Heart right ventricle (tissue), 16 donors: Measurements from ENCODE around the gene TRIM31. TPM values are rescaled to one million over a fixed set of nuclear protein-coding genes. Genes with fewer than 3 reads are reported as not detected.

Source experiments
- ATAC-seq, 8 donors: fragments of 200-7000 bp; cut with Tn5 transposase; one replicate each; pipeline ENCODE4 v1.9.1; 2020; ENCODE audit warnings: mild to moderate bottlenecking in 8 of 8, moderate library complexity in 8 of 8, moderate number of reproducible peaks in 1 of 8
- DNase-seq, 2 donors: peaks; one replicate each; pipeline ENCODE4 v3.0.0-alpha.2; 2020
- H3K27ac ChIP-seq, 10 donors: fragments of 200-600 bp; sonication (generic) in 2 of 10; one replicate each; pipeline versions ENCODE4 v1.5.0 to v1.8.0; 2020 to 2022; ENCODE audit warnings: mild to moderate bottlenecking in 3 of 10
- H3K27me3 ChIP-seq, 7 donors: fragments of 200-600 bp; one replicate each; pipeline ENCODE4 v1.8.0; 2021 to 2022; ENCODE audit warnings: mild to moderate bottlenecking in 2 of 7
- H3K36me3 ChIP-seq, 9 donors: fragments of 200-600 bp; sonication (generic) in 1 of 9; one replicate each; pipeline versions ENCODE4 v1.5.0 to v1.8.0; 2020 to 2022; ENCODE audit warnings: mild to moderate bottlenecking in 2 of 9
- H3K4me1 ChIP-seq, 9 donors: fragments of 200-600 bp; sonication (generic) in 1 of 9; one replicate each; pipeline versions ENCODE4 v1.5.0 to v1.8.0; 2020 to 2022; ENCODE audit warnings: mild to moderate bottlenecking in 4 of 9
- H3K4me3 ChIP-seq, 10 donors: fragments of 200-600 bp; sonication (generic) in 2 of 10; one replicate each; pipeline versions ENCODE4 v1.5.0 to v1.8.0; 2020 to 2022; ENCODE audit warnings: mild to moderate bottlenecking in 7 of 10, moderate library complexity in 2 of 10
- H3K9me3 ChIP-seq, 11 donors: fragments of 200-600 bp in 10 of 11; sonication (generic) in 2 of 11; one replicate each; pipeline versions ENCODE4 v1.5.0 to v1.8.0; 2013 to 2022; ENCODE audit warnings: mild to moderate bottlenecking in 2 of 11, control low read depth in 1 of 11, moderate library complexity in 1 of 11
- CTCF ChIP-seq, 9 donors: fragments of 200-600 bp; sonication (generic) in 2 of 9; IDR thresholded peaks; one replicate each; pipeline versions ENCODE4 v1.5.0 to v1.8.0; 2021 to 2022; ENCODE audit warnings: antibody characterized with exemption in 9 of 9, mild to moderate bottlenecking in 5 of 9, moderate library complexity in 1 of 9
- WGBS, 2 donors: extraction: QIAGEN DNeasy Blood & Tissue Kit; methylation state at CpG; one replicate each; pipeline ENCODE4 v1.1.7; 2013; ENCODE audit warnings: inconsistent platforms in 1 of 2; 5-methylcytosine and 5-hydroxymethylcytosine counted together
- intact Hi-C, 10 donors: fragments of 100-400 bp; cut with DNase I; formaldehyde crosslinking; loops; one replicate each; pipeline versions ENCODE4 v1.11.1 to v1.14.2; 2022
- polyA plus RNA-seq, 2 donors: library from polyadenylated mRNA; stranded (reverse); fragments of 200-250 nt; gene quantifications; one replicate each; pipeline ENCODE4 v1.2.3, GENCODE V29; 2013
- total RNA-seq, 10 donors: library from RNA; stranded (reverse); fragmentation: NEBNext Ultra II Directional in 3 of 10; extraction: Animal tissue kit (Norgen Biotek cat#: 25700) in 3 of 10; gene quantifications; one replicate each; pipeline versions ENCODE4 v1.2.1 to v1.2.4, GENCODE V29; 2021 to 2023
- donor health status: Arrhythmogenic right ventricular cardiomyopathy.
- donor health status: ischemic (EF 13 %, LVEDD 7.1; RV severe dilation, severe dysfunction).
- donor health status: healthy with polysubstance abuse.
- donor health status: DM: no; HTN: yes; CAD: no.
- donor health status: DM: no; HTN: no; CAD: no.
- donor health status: ischemic (EF 25% LVEDD 6.9; RV normal size, moderate dysfunction).
- donor health status: ischemic (EF 25% LVEDD 5.7; RV mildly dilated, moderate dysfunction).
- donor health status: healthy.
- donor health status: DM: yes; HTN: yes; CAD: no.
- donor health status: Ischemic cardiomyopathy.
- donor health status: ischemic (EF 35%, LVEDD 5.7; RV mildly dilated, moderate dysfunction).
- donor health status: nonischemic (EF 11% LVEDD 7.7; RV severe dilation, severe dysfunction).
- donor health status: DM: yes; HTN: yes; CAD: no.
- donor health status: PGD.
- donor health status: ischemic (EF 29% LVEDD 5.4; RV normal size, mild dysfunction).
- donor health status: nonischemic (EF 23%, LVEDD 6.1; RV moderate dilation, normal function).

TRIM31 gene
- total and polyA plus RNA-seq, 12 donors = not detected

DNA sequence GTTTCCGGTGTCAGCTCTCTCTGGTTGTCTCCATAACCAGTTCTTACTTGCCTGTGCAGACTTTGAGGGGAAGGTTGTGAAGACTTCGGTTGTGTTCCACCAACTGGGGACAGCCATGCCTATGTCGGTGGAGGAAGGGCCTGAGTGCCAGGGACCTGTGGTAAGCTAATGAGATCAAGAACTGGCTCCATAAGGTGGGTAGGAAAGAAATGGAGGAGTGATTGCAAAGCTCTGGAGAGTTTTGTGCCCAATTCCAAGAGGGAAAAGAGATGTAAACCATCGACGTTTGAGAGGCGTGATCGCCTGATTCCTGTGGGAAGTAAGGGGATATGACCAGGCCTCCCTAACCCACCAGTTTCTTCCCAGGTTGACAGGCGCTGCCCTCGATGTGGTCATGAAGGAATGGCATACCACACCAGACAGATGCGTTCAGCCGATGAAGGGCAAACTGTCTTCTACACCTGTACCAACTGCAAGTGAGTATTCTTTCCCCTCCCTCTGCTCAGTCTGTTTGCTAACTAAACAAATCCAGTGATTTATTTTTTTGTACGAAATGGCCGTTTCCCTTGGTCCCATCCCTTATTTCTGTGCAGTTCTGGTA is 50.9 kb downstream of the TRIM31 start:
- 59 to 62% methylated on average over 13 of the region's 13 CpGs for WGBS, 2 donors
- Histone ChIP-seq H3K9me3 (no peaks in the 10 kb centered on the region), H3K27ac (peak overlapping the region in 9 of 10 donors; percentile 54 to 95 (median 93)), H3K36me3 (peaks cover 0 to 44% (median under 1%) of the 10 kb centered on the region in 9 donors), H3K27me3 (no peaks in the 10 kb centered on the region), H3K4me3 (peak overlapping the region; percentile 66 to 94 (median 82)), H3K4me1 (peaks cover 8 to 49% (median 39%) of the 10 kb centered on the region in 9 donors)
- intact Hi-C loops = loop anchor here in 1 of 10 donors (2.0 kb wide), 1 partner anchor 85 kb away; no protein-coding TSS in a partner anchor
- TF ChIP-seq CTCF (IDR thresholded peaks at IDR 0.05) = no peak
- ATAC-seq (no peak), DNase-seq (no peak)

GRCh38 chr6:30061092-30061857 is 51.6 kb downstream of the TRIM31 start, which contains the start of gene POLR1H:
Gene POLR1H, plus strand, starts transcription at chr6:30061265. Its CDS starts 260 bp downstream, at chr6:30061525.
- ATAC-seq (peak; percentile 97 to 99 (median 99)), DNase-seq (peak; percentile 89 to 95)
- WGBS, 2 donors = 0% methylated on average over 48 of the region's 48 CpGs
- Histone ChIP-seq H3K4me3 (peak within 1 kb of the TSS; percentile 66 to 94 (median 82)), H3K27ac (peak within 1 kb of the TSS; percentile 43 to 95 (median 92)), H3K4me1 (peaks cover 8 to 47% (median 37%) of the 10 kb centered on the region in 9 donors), H3K36me3 (peaks cover 0 to 51% (median 7%) of the 10 kb centered on the region in 9 donors), H3K9me3 (no peaks in the 10 kb centered on the region), H3K27me3 (no peaks in the 10 kb centered on the region)
- peak in 2 of 9 donors; percentile 4 to 29 for TF ChIP-seq CTCF (IDR thresholded peaks at IDR 0.05)
- intact Hi-C loops = loop anchor here in 1 of 10 donors (2.0 kb wide), 1 partner anchor 84 kb away; no protein-coding TSS in a partner anchor

DNA sequence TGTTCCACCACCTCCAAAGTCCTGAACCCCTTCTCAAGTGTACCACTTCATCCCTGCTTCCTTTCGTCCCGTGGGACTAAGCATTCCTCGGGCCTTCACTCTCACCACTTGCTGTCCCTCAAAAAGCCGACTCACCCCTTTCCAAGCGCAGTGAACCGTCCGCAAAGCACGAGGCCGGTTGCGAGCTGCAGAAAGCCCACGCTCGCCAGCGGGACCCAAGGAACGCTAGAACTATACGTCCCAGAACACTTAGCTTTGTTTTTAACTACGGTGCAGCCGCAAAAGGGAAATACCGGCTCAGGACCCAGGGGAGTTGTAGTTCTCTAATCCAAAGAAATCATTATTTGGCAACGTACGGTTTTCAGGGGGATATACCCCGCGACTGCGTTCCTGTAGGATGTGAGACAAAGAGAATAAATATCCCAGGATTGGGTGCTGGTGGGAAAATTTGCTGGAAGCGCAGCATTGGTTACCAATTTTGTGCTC is 52.2 kb downstream of the TRIM31 start:
- peak; percentile 3 to 45 (median 32) for ATAC-seq
- peak overlapping the region; percentile 43 to 95 (median 92) for H3K27ac ChIP-seq
- H3K4me3 ChIP-seq = peak overlapping the region; percentile 66 to 94 (median 82)
- H3K36me3 ChIP-seq = peaks cover 0 to 57% (median 13%) of the 10 kb centered on the region in 9 donors
- peak in 1 of 2 donors; percentile 20 for DNase-seq
- no peaks in the 10 kb centered on the region for H3K9me3 ChIP-seq
- 0 to 1% methylated on average over 24 of the region's 24 CpGs for WGBS, 2 donors
- TF ChIP-seq CTCF (IDR thresholded peaks at IDR 0.05) = no peak
- intact Hi-C loops = loop anchor here in 1 of 10 donors (2.0 kb wide), 1 partner anchor 84 kb away; no protein-coding TSS in a partner anchor
- peaks cover 4 to 41% (median 31%) of the 10 kb centered on the region in 9 donors for H3K4me1 ChIP-seq
- no peaks in the 10 kb centered on the region for H3K27me3 ChIP-seq

GRCh38 chr6:30055513-30055912 is 57.4 kb downstream of the TRIM31 start:
- TF ChIP-seq CTCF (IDR thresholded peaks at IDR 0.05) = no peak
- Histone ChIP-seq H3K27ac (no peak overlapping the region), H3K36me3 (peaks cover 0 to 55% (median 15%) of the 10 kb centered on the region in 9 donors), H3K4me3 (no peak overlapping the region), H3K4me1 (peaks cover 4 to 21% (median 11%) of the 10 kb centered on the region in 9 donors), H3K27me3 (no peaks in the 10 kb centered on the region), H3K9me3 (no peaks in the 10 kb centered on the region)
- 68 to 72% methylated on average over 1 of the region's 1 CpG for WGBS, 2 donors
- intact Hi-C loops = no loop called here
- no peak for DNase-seq
- no peak for ATAC-seq
